HUES6 (cell line): Measurements from ENCODE around the gene MEGF9.
"Not testable (repeated sequence)": the region's sequence is repeated elsewhere in the genome, so short reads cannot be mapped to it uniquely, and the experiment has no call there.

Source experiments
- H3K27ac ChIP-seq: 2 replicates; pipeline ENCODE4 v1.7.0; 2013; ENCODE audit warnings: low read depth, mild to moderate bottlenecking, low read length, inconsistent platforms
- H3K27me3 ChIP-seq: 2 replicates; pipeline ENCODE4 v1.6.1; 2013; ENCODE audit warnings: low read length; ENCODE audit not compliant: control insufficient read depth, insufficient read depth
- H3K36me3 ChIP-seq: 2 replicates; pipeline ENCODE4 v1.6.1; 2013; ENCODE audit warnings: low read length; ENCODE audit not compliant: control insufficient read depth, insufficient read depth
- H3K4me1 ChIP-seq: 2 replicates; pipeline ENCODE4 v1.6.1; 2013; ENCODE audit warnings: low read length; ENCODE audit not compliant: control insufficient read depth, insufficient read depth
- H3K4me3 ChIP-seq: 2 replicates; pipeline ENCODE4 v1.5.1; 2013; ENCODE audit warnings: low read depth, low read length
- H3K9ac ChIP-seq: one replicate; pipeline ENCODE4 v1.6.1; 2013; ENCODE audit warnings: mild to moderate bottlenecking, low read length
- H3K9me3 ChIP-seq: 2 replicates; pipeline ENCODE4 v1.6.1; 2013; ENCODE audit warnings: low read depth, low read length; ENCODE audit not compliant: control insufficient read depth, insufficient read depth

MEGF9 gene

DNA sequence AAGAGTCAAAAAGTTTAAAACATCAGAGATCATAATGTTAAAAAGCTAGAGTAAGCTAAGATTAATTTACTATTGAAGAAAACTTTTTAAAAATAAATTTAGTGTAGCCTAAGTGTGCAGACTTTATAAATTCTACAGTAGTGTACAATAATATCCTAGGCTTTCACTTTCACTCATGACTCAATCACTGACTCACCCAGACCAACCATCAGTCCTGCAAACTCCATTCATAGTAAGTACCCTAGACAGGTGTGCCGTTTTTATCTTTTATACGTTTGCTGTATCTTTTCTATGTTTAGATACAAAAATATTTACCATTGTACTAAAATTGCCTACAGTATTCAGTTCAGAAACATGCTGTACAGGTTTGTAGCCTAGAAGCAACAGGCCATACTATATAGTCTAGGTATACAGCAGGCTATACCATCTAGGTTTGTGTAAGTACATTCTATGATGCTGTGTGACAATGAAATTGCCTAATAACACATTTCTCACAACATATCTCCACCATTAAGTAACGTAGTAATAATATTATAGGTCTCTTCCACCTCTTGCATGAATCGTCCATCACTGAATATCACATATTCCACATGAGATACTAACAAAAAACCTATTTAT is 59.2 kb downstream of the MEGF9 start:
- H3K4me1 ChIP-seq, result no peaks in the 10 kb centered on the region
- no peak overlapping the region for H3K9ac ChIP-seq
- no peaks in the 10 kb centered on the region for H3K36me3 ChIP-seq
- H3K27me3 ChIP-seq, result no peaks in the 10 kb centered on the region
- H3K27ac ChIP-seq, result no peak overlapping the region
- no peak overlapping the region for H3K4me3 ChIP-seq
- H3K9me3 ChIP-seq, result no peaks in the 10 kb centered on the region

DNA sequence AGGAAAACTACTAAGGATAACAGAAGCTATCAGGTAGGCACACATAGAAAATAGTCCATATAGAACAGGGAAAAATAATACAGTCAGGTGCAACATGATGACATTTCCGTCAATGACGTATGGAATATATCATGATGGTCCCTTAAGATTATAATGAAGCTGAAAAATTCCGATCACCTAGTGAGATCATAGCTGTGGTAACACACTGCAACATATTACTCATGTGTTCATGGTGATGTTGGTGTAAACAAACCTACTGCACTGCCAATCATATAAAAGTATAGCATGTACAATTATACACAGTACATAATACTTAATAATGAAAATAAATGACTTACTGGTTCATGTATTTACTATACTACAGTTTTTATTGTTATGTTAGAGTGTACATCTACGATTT is 60.0 kb downstream of the MEGF9 start:
- Histone ChIP-seq H3K4me1 (no peaks in the 10 kb centered on the region), H3K9ac (no peak overlapping the region), H3K9me3 (no peaks in the 10 kb centered on the region), H3K27ac (no peak overlapping the region), H3K27me3 (no peaks in the 10 kb centered on the region), H3K4me3 (no peak overlapping the region), H3K36me3 (no peaks in the 10 kb centered on the region)

DNA sequence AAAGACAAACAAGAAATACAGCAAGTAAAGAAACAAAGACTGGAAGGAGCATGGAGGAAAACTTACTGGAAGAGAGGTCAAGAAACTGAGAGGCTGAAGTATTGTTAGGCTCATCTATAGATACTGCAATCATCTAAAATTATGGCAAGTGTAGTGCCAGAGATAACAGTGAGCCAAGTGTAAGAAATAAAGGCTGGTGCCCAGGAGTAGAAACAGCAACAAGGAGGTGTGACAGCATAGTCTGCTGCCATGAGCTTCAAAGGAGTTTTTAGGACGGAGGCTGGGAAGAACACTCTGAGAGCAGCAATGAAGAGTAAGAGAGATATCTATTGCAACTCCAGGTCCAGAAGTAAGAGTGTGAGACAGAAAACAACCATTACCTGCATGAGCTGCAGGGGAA is 60.5 kb downstream of the MEGF9 start:
- Histone ChIP-seq H3K9me3 (no peaks in the 10 kb centered on the region), H3K9ac (no peak overlapping the region), H3K4me1 (no peaks in the 10 kb centered on the region), H3K27ac (no peak overlapping the region), H3K27me3 (no peaks in the 10 kb centered on the region), H3K36me3 (no peaks in the 10 kb centered on the region), H3K4me3 (no peak overlapping the region)

DNA sequence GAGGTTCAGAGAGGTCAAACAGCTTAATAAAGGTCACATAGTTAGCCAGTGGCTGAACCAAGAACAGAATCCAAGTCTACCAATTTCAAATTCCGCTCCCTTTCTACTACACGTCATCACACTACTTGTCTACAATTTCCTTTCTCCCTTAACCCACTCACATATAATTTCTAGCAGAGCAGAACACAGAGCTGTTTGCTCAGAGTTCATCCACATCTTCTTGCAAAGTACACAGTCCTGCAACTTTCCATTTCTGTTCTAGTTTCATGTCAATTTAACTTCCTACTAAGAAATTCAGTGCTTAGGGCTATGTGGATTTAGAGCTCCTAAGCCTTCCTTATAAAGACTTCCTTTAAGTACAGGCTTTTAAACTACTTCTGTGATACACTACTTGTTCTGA is 61.3 kb downstream of the MEGF9 start:
- Histone ChIP-seq H3K9me3 (no peaks in the 10 kb centered on the region), H3K4me3 (no peak overlapping the region), H3K27ac (no peak overlapping the region), H3K9ac (no peak overlapping the region), H3K4me1 (no peaks in the 10 kb centered on the region), H3K27me3 (no peaks in the 10 kb centered on the region), H3K36me3 (no peaks in the 10 kb centered on the region)

DNA sequence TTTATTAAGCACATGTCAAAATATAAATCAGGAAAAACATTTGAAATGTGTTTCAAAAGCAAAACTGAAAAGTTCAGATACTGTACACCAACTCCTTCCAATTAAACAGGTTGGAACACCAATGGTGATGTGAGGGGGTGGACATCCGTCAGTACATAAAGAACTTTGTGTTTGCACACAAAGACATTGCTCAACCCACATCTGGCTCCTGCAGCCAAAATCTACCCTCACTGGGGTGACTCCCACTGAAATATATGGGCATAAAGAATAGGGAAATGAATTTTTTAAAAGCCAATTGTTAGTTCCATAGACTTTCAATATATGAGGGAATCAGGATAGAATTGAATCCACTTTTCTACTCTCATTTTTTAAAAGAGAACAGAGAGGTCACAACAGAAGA is 63.9 kb downstream of the MEGF9 start:
- H3K27ac ChIP-seq, result no peak overlapping the region
- no peak overlapping the region for H3K4me3 ChIP-seq
- no peaks in the 10 kb centered on the region for H3K9me3 ChIP-seq
- H3K9ac ChIP-seq, result no peak overlapping the region
- H3K27me3 ChIP-seq, result no peaks in the 10 kb centered on the region
- no peaks in the 10 kb centered on the region for H3K4me1 ChIP-seq
- H3K36me3 ChIP-seq, result no peaks in the 10 kb centered on the region

DNA sequence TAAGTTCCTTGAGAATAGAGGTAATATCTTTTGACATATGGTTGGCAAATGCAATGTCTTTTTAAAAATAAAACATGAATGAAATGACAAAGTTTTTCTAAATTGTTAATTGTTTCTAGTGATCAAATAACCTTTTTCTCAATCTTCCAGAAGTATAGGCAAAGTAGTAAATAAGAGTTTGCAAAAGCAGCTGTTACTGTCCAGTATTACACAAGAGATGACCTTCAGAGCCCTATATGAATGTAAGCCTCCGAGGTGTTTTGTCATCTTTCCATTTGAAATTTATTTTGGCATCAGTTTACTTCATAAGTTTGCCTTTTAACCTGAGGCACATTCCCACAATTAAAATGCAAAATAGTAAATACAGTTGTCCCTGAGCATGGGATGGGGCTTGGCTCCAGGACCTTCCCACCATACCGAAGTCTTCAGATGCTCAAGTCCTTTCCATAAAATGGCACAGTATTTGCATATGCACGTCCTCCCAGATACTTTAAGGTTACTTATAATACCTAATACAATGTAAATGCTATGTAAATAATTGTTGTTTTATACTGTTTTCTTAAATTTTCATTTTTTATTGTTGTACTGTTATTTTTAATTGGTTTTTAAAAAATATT is 65.6 kb downstream of the MEGF9 start:
- Histone ChIP-seq H3K9me3 (no peaks in the 10 kb centered on the region), H3K36me3 (no peaks in the 10 kb centered on the region), H3K4me1 (no peaks in the 10 kb centered on the region), H3K9ac (no peak overlapping the region), H3K4me3 (no peak overlapping the region), H3K27ac (no peak overlapping the region), H3K27me3 (no peaks in the 10 kb centered on the region)

DNA sequence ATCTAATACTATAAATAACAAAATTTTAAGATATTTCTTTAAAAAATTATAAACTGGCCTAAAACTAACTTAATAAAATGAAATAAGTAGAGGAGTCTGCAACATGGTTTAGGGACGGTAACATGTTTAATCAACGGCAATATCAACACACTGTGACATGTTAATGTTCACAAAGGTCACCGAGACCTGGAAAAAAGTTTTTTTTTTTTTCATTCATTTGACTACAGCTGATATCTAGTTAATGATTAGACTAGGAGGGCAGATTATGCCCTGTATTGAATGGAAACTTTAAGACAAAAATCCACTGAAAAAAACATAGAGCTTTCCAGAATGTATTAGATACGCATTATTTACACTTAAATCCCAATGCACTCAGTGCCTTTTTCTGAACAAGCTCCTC is 67.3 kb downstream of the MEGF9 start:
- no peaks in the 10 kb centered on the region for H3K27me3 ChIP-seq
- H3K9ac ChIP-seq, result no peak overlapping the region
- no peak overlapping the region for H3K4me3 ChIP-seq
- no peaks in the 10 kb centered on the region for H3K9me3 ChIP-seq
- H3K27ac ChIP-seq, result no peak overlapping the region
- no peaks in the 10 kb centered on the region for H3K4me1 ChIP-seq
- no peaks in the 10 kb centered on the region for H3K36me3 ChIP-seq

DNA sequence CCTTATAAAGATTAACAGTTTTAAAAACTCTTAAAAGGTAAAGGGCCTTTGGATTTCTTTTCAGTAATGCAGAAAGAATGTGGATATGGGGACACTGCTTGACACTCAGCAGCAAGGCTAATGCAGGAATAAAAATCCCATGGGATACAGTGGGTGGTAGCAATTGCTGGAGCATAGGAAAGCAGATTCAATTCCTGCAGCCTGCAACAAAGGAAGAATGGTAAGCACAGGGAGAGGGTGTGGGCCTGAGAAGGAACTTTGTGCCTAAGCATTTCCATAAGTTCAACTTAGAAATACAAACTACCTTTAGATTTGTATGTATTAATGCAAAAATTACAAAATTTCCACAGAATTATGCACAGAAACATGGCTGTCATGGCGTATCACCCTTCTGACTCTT is 68.5 kb downstream of the MEGF9 start:
- Histone ChIP-seq H3K36me3 (no peaks in the 10 kb centered on the region), H3K4me1 (no peaks in the 10 kb centered on the region), H3K9ac (no peak overlapping the region), H3K9me3 (no peaks in the 10 kb centered on the region), H3K27ac (no peak overlapping the region), H3K4me3 (no peak overlapping the region), H3K27me3 (no peaks in the 10 kb centered on the region)

DNA sequence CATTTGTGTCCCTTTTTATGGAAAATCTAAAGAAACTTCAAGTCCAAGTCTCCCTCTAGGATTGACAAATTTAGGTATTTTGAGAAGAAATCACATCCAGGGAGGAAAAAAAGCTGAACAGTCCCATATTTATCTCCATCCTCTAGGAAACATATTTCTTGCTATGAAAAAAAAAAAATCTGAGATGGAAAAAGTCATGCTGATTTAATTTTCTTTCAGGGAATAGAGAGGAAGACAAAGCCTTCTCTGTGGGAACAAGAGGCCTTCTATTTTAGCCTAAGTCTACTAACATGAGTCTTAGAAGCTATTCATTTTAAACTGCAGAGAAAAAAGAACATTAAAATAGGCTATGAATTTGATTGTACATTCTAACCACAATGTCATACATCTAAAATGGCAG is 71.2 kb downstream of the MEGF9 start:
- H3K9ac ChIP-seq, result no peak overlapping the region
- no peaks in the 10 kb centered on the region for H3K27me3 ChIP-seq
- H3K4me1 ChIP-seq, result no peaks in the 10 kb centered on the region
- no peak overlapping the region for H3K27ac ChIP-seq
- H3K9me3 ChIP-seq, result no peaks in the 10 kb centered on the region
- H3K36me3 ChIP-seq, result no peaks in the 10 kb centered on the region
- H3K4me3 ChIP-seq, result no peak overlapping the region

DNA sequence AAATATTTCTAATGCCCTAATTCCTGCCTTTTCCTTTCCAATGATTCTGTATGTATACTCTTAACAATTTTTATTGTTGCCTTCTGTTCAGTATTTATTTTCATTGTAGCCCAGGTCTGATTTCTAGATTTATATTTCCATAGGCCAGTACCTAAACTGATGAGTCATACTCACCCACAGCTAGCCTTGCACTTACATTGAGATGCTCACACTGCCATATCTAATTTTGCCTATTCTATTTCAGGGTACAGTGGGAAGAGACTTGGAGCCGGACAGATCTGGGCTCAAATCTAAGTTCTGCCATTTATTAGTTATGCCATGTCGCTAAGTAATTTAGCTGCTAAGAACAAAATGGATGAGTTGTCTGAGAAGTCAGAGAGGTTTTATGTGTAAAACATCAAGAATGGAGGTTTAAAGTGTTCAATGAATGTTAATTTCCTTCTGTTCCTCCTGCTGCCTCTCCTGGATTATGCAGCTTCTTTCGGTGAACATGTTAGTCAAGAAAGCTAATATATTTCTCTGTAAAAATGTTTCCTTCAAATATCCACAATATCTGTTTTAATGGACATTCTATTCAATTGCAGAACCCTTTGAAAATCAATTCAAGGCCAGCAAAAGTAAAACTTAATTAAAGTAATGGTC is 72.0 kb downstream of the MEGF9 start:
- Histone ChIP-seq H3K9ac (no peak overlapping the region), H3K9me3 (no peaks in the 10 kb centered on the region), H3K4me3 (no peak overlapping the region), H3K36me3 (no peaks in the 10 kb centered on the region), H3K4me1 (no peaks in the 10 kb centered on the region), H3K27ac (no peak overlapping the region), H3K27me3 (no peaks in the 10 kb centered on the region)

DNA sequence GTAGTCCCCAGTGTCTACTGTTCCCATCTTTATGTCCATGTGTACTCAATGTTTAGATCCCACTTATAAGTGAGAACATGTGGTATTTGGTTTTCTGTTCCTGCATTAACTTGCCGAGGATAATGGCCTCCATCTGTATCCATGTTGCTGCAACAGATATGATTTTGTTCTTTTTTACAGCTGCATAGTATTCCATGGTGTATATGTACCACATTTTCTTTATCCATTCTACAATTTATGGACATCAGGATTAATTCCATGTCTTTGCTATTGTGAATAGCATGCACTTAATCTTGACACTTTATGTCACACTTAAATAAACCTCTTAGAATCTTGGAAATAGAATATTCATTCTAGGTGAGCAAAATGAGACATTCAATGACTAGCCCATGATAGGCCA is 73.4 kb downstream of the MEGF9 start:
- not testable (repeated sequence) for H3K9me3 ChIP-seq, H3K27me3 ChIP-seq, H3K27ac ChIP-seq, H3K4me3 ChIP-seq, H3K4me1 ChIP-seq, H3K36me3 ChIP-seq, H3K9ac ChIP-seq
